ENCODE measurements around the gene CDKN2D.

Gene CDKN2D

DNA sequence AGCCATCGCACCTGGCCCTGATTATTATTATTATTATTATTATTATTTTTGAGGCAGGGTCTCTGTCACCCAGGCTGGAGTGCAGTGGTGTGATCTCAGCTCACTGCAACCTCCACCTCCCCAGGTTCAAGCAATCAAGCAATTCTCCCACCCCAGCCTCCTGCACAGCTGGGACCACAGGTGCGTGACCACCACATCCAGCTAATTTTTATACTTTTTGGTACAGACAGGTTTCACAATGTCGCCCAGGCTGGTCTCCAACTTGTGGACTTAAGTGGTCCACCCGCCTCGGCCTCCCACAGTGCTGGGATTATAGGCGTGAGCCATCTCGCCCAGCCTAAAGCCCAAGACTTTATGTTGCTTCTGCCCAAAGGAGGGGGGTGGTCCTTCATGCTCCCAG lies 24.4 kb upstream of the CDKN2D start:
- DNase-seq: no peak
- ChIA-PET CTCF (interaction anchor here (1.0 to 1.7 kb wide), 3 partner anchors 9 to 14 kb away, joined by 3 to 7 read pairs (median 3); no protein-coding TSS in a partner anchor), POLR2A (no interaction called here)
- WGBS (ENCODE audit: insufficient coverage): 96% methylated on average over 6 of the region's 7 CpGs
- peaks cover 9 to 37% (median 25%) of the 10 kb centered on the region in 4 experiments for H3K4me1 ChIP-seq (ENCODE audit: control extremely low read depth in 1 of 4, control insufficient read depth in 4 of 4, insufficient read depth in 4 of 4, low read length in 3 of 4)
- H3K27ac ChIP-seq (ENCODE audit: insufficient read depth in 1 of 2, low read depth in 1 of 2, low read length in 2 of 2, poor library complexity in 1 of 2, severe bottlenecking in 2 of 2): no peak overlapping the region
- peaks cover 0 to 1% (median 0%) of the 10 kb centered on the region in 5 experiments for H3K27me3 ChIP-seq (replicated peaks in 2 of 5; ENCODE audit: control insufficient read depth in 4 of 5, insufficient read depth in 5 of 5, low read length in 4 of 5)
- H3K9me3 ChIP-seq (ENCODE audit: control extremely low read depth in 1 of 5, control insufficient read depth in 4 of 5, insufficient read depth in 2 of 5, low read depth in 1 of 5, low read length in 4 of 5): no peaks in the 10 kb centered on the region
- no peak overlapping the region for H3K4me3 ChIP-seq (ENCODE audit: control insufficient read depth in 1 of 7, extremely low read depth in 1 of 7, insufficient read depth in 4 of 7, low read depth in 2 of 7, low read length in 6 of 7)
- no peaks in the 10 kb centered on the region for H3K36me3 ChIP-seq (ENCODE audit: control insufficient read depth in 4 of 4, insufficient read depth in 4 of 4, low read length in 3 of 4)

DNA sequence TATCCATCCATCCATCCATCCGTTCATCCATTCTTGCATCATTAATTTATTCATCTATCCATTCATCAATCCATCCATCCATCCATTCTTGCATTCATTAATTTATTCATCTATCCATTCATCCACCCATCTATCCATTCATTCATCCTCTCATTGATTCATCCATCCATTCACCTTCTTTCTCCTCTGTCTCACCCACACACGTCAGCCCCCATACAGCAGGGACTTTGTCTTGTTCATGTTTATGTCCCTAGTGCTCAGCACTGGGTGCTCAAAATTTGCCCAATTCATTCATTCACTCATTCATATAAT lies 19.0 kb upstream of the CDKN2D start:
- POLR2A ChIA-PET: no interaction called here
- 88% methylated on average over 2 of the region's 2 CpGs for whole genome bisulfite sequencing (ENCODE audit: insufficient coverage)
- H3K27ac ChIP-seq (ENCODE audit: insufficient read depth in 1 of 2, low read depth in 1 of 2, low read length in 2 of 2, poor library complexity in 1 of 2, severe bottlenecking in 2 of 2): no peak overlapping the region
- H3K4me3 ChIP-seq (ENCODE audit: control insufficient read depth in 1 of 7, extremely low read depth in 1 of 7, insufficient read depth in 4 of 7, low read depth in 2 of 7, low read length in 6 of 7): no peak overlapping the region
- peaks cover 0 to 16% (median 2%) of the 10 kb centered on the region in 5 experiments for H3K27me3 ChIP-seq (replicated peaks in 2 of 5; ENCODE audit: control insufficient read depth in 4 of 5, insufficient read depth in 5 of 5, low read length in 4 of 5)
- CTCF ChIA-PET: no interaction called here
- peaks cover 0 to 2% (median 1%) of the 10 kb centered on the region in 4 experiments for H3K4me1 ChIP-seq (ENCODE audit: control extremely low read depth in 1 of 4, control insufficient read depth in 4 of 4, insufficient read depth in 4 of 4, low read length in 3 of 4)
- H3K36me3 ChIP-seq (ENCODE audit: control insufficient read depth in 4 of 4, insufficient read depth in 4 of 4, low read length in 3 of 4): no peaks in the 10 kb centered on the region
- DNase-seq: no peak
- H3K9me3 ChIP-seq (ENCODE audit: control extremely low read depth in 1 of 5, control insufficient read depth in 4 of 5, insufficient read depth in 2 of 5, low read depth in 1 of 5, low read length in 4 of 5): no peaks in the 10 kb centered on the region

DNA sequence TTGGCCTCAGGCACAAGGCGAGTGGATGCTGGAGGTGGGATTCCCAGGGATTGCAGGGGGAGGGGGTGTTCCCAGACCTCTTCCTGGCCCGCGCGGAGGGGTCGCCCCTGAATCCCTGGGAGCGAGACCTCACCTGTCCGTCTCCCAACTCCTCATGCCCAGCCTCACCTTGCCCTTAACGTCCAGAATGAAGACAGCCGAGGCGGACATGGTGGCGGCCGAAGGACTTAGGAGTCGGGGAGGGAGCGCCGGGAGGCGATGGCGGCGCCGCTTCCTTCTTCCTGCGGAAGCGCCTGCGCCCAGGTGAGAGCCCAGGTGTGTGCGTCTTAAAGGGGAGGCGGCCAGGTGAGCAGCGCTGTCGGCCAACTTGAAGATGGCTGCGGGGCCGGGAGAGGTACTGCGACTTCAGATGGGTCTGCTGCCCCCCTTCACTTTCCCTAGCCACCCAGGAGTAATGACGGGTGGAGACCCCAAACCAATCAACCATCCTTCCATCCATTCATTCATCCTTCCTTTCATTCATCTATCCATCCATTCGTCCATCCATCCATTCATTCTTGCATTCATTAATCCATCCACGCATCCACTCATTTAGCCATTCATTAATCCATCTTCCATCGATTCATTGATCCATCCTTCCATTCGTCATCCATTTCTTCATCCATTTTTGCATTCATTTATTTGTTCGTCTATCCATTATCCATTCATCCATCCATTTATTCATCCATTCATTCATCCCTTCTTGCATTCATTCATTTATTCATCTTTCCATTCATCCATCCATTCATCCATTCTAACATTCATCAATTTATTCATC lies 18.5 kb upstream of the CDKN2D start, which contains the start of gene AP1M2:
TSS of gene AP1M2 (minus strand) at position 291 of the 817 bp plus-strand sequence. CDS start at position 210, 81 bp downstream.
- Histone ChIP-seq H3K27ac (ENCODE audit: insufficient read depth in 1 of 2, low read depth in 1 of 2, low read length in 2 of 2, poor library complexity in 1 of 2, severe bottlenecking in 2 of 2) (no peak within 1 kb of the TSS), H3K27me3 (replicated peaks in 2 of 5; ENCODE audit: control insufficient read depth in 4 of 5, insufficient read depth in 5 of 5, low read length in 4 of 5) (peaks cover 0 to 16% (median 2%) of the 10 kb centered on the region in 5 experiments), H3K4me3 (ENCODE audit: control insufficient read depth in 1 of 7, extremely low read depth in 1 of 7, insufficient read depth in 4 of 7, low read depth in 2 of 7, low read length in 6 of 7) (no peak within 1 kb of the TSS), H3K4me1 (ENCODE audit: control extremely low read depth in 1 of 4, control insufficient read depth in 4 of 4, insufficient read depth in 4 of 4, low read length in 3 of 4) (peaks cover 0 to 2% (median 1%) of the 10 kb centered on the region in 4 experiments), H3K9me3 (ENCODE audit: control extremely low read depth in 1 of 5, control insufficient read depth in 4 of 5, insufficient read depth in 2 of 5, low read depth in 1 of 5, low read length in 4 of 5) (no peaks in the 10 kb centered on the region), H3K36me3 (ENCODE audit: control insufficient read depth in 4 of 4, insufficient read depth in 4 of 4, low read length in 3 of 4) (no peaks in the 10 kb centered on the region)
- ChIA-PET CTCF (interaction anchor here (12.3 kb wide), 1 partner anchor 59 kb away, joined by 313 read pairs; no protein-coding TSS in a partner anchor), POLR2A (no interaction called here)
- DNase-seq: no peak
- 49% methylated on average over 27 of the region's 35 CpGs for WGBS (ENCODE audit: insufficient coverage)

- POLR2A ChIA-PET: no interaction called here
- Histone ChIP-seq H3K4me1 (ENCODE audit: control extremely low read depth in 1 of 4, control insufficient read depth in 4 of 4, insufficient read depth in 4 of 4, low read length in 3 of 4) (peaks cover 0 to 2% (median 1%) of the 10 kb centered on the region in 4 experiments), H3K36me3 (ENCODE audit: control insufficient read depth in 4 of 4, insufficient read depth in 4 of 4, low read length in 3 of 4) (no peaks in the 10 kb centered on the region), H3K27ac (ENCODE audit: insufficient read depth in 1 of 2, low read depth in 1 of 2, low read length in 2 of 2, poor library complexity in 1 of 2, severe bottlenecking in 2 of 2) (no peak overlapping the region), H3K27me3 (replicated peaks in 2 of 5; ENCODE audit: control insufficient read depth in 4 of 5, insufficient read depth in 5 of 5, low read length in 4 of 5) (peaks cover 0 to 16% (median 2%) of the 10 kb centered on the region in 5 experiments), H3K9me3 (ENCODE audit: control extremely low read depth in 1 of 5, control insufficient read depth in 4 of 5, insufficient read depth in 2 of 5, low read depth in 1 of 5, low read length in 4 of 5) (no peaks in the 10 kb centered on the region), H3K4me3 (ENCODE audit: control insufficient read depth in 1 of 7, extremely low read depth in 1 of 7, insufficient read depth in 4 of 7, low read depth in 2 of 7, low read length in 6 of 7) (no peak overlapping the region)
- WGBS (ENCODE audit: insufficient coverage): 98% methylated on average over 5 of the region's 6 CpGs
- CTCF ChIA-PET: interaction anchor here (0.7 to 12.3 kb wide), 4 partner anchors 13 to 60 kb away, joined by 3 to 313 read pairs (median 6); no protein-coding TSS in a partner anchor
- DNase-seq: no peak
Observed at GRCh38 chr19:10586396-10586795, 17.6 kb upstream of the CDKN2D start.

DNA sequence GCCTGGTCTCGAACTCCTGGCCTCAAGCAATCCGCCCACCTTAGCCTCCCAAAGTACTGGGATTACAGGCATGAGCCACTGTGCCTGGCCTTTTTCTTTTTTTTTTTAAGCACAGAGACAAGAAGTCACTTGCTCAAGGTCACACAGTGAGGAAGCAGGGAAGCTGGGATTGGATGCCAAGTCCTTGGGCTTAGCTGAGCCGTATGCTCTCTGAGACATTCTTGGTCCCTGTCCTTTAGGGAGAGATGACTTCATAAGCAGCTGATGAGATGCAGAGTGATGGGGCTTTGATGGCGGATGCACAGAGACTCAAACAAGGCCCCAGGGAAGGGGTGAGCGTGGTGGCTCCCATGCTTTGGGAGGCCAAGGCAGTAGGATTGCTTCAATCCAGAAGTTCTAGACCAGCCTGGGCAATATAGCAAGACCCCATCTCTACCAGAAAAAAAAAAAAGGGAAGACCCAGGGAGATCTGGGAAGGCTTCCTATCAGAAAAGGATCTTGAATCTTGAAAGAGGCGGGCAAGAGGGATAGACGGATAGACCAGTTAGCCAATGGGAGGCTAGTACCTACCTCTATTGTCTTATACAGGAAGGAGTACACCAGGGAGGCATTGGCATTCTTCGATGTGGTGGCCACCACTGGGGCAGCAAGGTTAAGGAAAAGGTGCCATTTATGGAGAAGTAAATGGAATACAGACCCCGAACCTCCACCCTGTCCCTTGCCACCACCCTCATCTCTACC lies 14.4 kb upstream of the CDKN2D start:
- CTCF ChIA-PET: interaction anchor here (0.6 to 12.3 kb wide), 5 partner anchors 17 to 117 kb away, joined by 3 to 313 read pairs (median 9); partner anchors contain the start of gene QTRT1
- H3K36me3 ChIP-seq (ENCODE audit: control insufficient read depth in 4 of 4, insufficient read depth in 4 of 4, low read length in 3 of 4): no peaks in the 10 kb centered on the region
- H3K27me3 ChIP-seq (replicated peaks in 2 of 5; ENCODE audit: control insufficient read depth in 4 of 5, insufficient read depth in 5 of 5, low read length in 4 of 5): peaks cover 0 to 16% (median 2%) of the 10 kb centered on the region in 5 experiments
- POLR2A ChIA-PET: no interaction called here
- no peaks in the 10 kb centered on the region for H3K9me3 ChIP-seq (ENCODE audit: control extremely low read depth in 1 of 5, control insufficient read depth in 4 of 5, insufficient read depth in 2 of 5, low read depth in 1 of 5, low read length in 4 of 5)
- H3K27ac ChIP-seq (ENCODE audit: insufficient read depth in 1 of 2, low read depth in 1 of 2, low read length in 2 of 2, poor library complexity in 1 of 2, severe bottlenecking in 2 of 2): no peak overlapping the region
- 86% methylated on average over 6 of the region's 9 CpGs for WGBS (ENCODE audit: insufficient coverage)
- H3K4me1 ChIP-seq (ENCODE audit: control extremely low read depth in 1 of 4, control insufficient read depth in 4 of 4, insufficient read depth in 4 of 4, low read length in 3 of 4): peaks cover 0 to 6% (median 3%) of the 10 kb centered on the region in 4 experiments
- H3K4me3 ChIP-seq (ENCODE audit: control insufficient read depth in 1 of 7, extremely low read depth in 1 of 7, insufficient read depth in 4 of 7, low read depth in 2 of 7, low read length in 6 of 7): no peak overlapping the region
- DNase-seq: no peak

DNA sequence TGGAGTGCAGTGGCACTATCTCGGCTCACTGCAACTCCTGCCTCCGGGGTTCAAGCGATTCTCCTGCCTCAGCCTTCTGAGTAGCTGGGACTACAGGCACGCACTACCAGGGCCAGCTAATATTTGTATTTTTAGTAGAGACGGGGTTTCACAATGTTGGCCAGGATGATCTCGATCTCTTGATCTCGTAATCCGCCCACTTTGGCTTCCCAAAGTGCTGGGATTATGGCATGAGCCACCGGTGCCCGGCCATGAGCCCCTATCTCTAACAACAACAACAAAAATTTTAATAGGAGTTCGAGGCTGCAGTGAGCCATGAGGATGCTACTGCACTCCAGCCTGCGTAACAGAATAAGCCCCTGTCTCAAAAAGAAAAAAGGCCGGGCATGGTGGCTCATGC lies 13.3 kb upstream of the CDKN2D start:
- ChIA-PET CTCF (interaction anchor here (0.7 to 12.3 kb wide), 24 partner anchors 8 to 125 kb away, joined by 3 to 313 read pairs (median 7); partner anchors contain the start of genes KRI1, QTRT1 and SLC44A2), POLR2A (interaction anchor here (1.3 kb wide), 1 partner anchor 62 kb away, joined by 7 read pairs; no protein-coding TSS in a partner anchor)
- WGBS (ENCODE audit: insufficient coverage): 98% methylated on average over 6 of the region's 13 CpGs
- H3K27ac ChIP-seq (ENCODE audit: insufficient read depth in 1 of 2, low read depth in 1 of 2, low read length in 2 of 2, poor library complexity in 1 of 2, severe bottlenecking in 2 of 2): no peak overlapping the region
- no peaks in the 10 kb centered on the region for H3K9me3 ChIP-seq (ENCODE audit: control extremely low read depth in 1 of 5, control insufficient read depth in 4 of 5, insufficient read depth in 2 of 5, low read depth in 1 of 5, low read length in 4 of 5)
- H3K4me3 ChIP-seq (ENCODE audit: control insufficient read depth in 1 of 7, extremely low read depth in 1 of 7, insufficient read depth in 4 of 7, low read depth in 2 of 7, low read length in 6 of 7): no peak overlapping the region
- H3K36me3 ChIP-seq (ENCODE audit: control insufficient read depth in 4 of 4, insufficient read depth in 4 of 4, low read length in 3 of 4): no peaks in the 10 kb centered on the region
- peaks cover 0 to 4% (median 0%) of the 10 kb centered on the region in 5 experiments for H3K27me3 ChIP-seq (replicated peaks in 2 of 5; ENCODE audit: control insufficient read depth in 4 of 5, insufficient read depth in 5 of 5, low read length in 4 of 5)
- no peak for DNase-seq
- H3K4me1 ChIP-seq (ENCODE audit: control extremely low read depth in 1 of 4, control insufficient read depth in 4 of 4, insufficient read depth in 4 of 4, low read length in 3 of 4): peaks cover 0 to 6% (median 2%) of the 10 kb centered on the region in 4 experiments
